ENCODE data around the gene GLDC. TPM values are rescaled to one million over a fixed set of nuclear protein-coding genes. Genes with fewer than 3 reads are reported as not detected.

GLDC gene
- polyA plus RNA-seq, 1 donor: 1.3 TPM

GRCh38 chr9:6495466-6495865 lies 150.1 kb downstream of the GLDC start:
- DNase-seq: no peak

- DNase-seq: no peak
Observed at GRCh38 chr9:6490863-6491262, 154.7 kb downstream of the GLDC start.

- no peak for DNase-seq
Observed at GRCh38 chr9:6489099-6489498, 156.4 kb downstream of the GLDC start.

DNA sequence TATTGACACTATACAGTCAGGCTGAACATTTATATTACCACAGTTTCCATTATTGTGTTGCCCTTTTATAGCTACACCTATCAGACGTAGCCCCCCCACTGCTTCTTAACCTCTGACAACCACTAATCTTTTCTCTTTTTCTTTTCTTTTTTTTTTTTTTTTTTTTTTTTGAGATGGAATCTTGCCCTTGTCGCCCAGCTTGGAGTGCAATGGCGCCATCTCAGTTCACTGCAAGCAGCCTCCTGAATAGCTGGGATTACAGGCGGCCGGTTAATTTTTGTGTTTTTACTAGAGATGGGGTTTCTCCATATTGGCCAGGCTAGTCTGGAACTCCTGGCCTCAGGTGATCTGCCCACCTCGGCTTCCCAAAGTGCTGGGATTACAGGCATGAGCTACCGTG lies 157.1 kb downstream of the GLDC start:
- DNase-seq: no peak

GRCh38 chr9:6484210-6484609 lies 161.3 kb downstream of the GLDC start:
- no peak for DNase-seq

Other genes with a start within 250 kb of the GLDC start
- gene UHRF2, start 232.5 kb downstream of the GLDC start, polyA plus RNA-seq (ENCODE audit: insufficient read length): 35.8 TPM
- 14.2 TPM for gene KDM4C, start 112.2 kb upstream of the GLDC start, polyA plus RNA-seq (ENCODE audit: insufficient read length)

Data from hindlimb muscle (tissue), 1 donor.